Coronary artery (tissue), 2 donors: ENCODE results near the gene MTARC1.
A peak's percentile ranks its signal among the peaks of the same experiment; 100 is the strongest.

Source experiments
- DNase-seq: peaks from one replicate; pipeline ENCODE4 v3.0.0-alpha.2; 2017; ENCODE audit warnings: low spot score
- H3K27ac ChIP-seq, 2 donors: fragments of 200-600 bp; sonication (generic); one replicate each; pipeline ENCODE4 v1.5.1; 2016 to 2019
- H3K4me3 ChIP-seq: fragments of 200-600 bp; sonication (generic); 2 replicates; pipeline ENCODE4 v1.5.1; 2016; ENCODE audit warnings: mild to moderate bottlenecking, moderate library complexity
- TF ChIP-seq, protein P1 (sequence below): fragments of 200-600 bp; sonication (generic); IDR thresholded peaks from one replicate; pipeline ENCODE4 v1.5.1; 2019; ENCODE audit warnings: antibody characterized with exemption

Gene MTARC1

DNA sequence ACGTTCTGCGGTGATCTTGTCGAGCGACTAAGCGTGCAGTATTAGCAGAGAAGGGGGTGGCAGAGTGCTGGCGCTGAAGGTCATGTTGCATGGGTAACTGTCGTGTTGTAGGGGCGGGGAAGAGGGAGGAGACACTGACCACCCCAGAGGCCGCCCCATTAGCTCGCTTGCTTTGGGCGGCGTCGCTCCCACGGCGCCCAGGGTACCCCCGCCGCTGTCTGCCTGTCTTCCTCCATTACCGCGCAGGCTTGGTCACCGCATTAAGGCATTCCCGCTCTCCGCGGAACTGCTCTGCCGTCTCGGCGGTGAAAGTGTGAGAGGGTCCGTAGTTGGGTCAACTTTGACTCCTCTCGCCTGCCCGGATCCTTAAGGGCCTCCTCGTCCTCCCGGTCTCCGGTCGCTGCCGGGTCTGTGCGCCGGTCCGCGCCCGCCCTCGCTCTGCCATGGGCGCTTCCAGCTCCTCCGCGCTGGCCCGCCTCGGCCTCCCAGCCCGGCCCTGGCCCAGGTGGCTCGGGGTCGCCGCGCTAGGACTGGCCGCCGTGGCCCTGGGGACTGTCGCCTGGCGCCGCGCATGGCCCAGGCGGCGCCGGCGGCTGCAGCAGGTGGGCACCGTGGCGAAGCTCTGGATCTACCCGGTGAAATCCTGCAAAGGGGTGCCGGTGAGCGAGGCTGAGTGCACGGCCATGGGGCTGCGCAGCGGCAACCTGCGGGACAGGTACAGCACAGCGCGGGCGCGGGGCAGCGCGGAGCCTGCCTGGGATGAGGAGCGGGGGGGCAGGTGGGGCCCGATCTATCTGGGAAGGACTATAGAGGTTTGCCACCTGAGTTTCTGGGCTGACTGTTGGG lies 38.4 kb upstream of the MTARC1 start, which contains the start of gene MTARC2:
Gene MTARC2, plus strand, starts transcription at position 234 of the 846 bp plus-strand sequence. Its CDS starts 210 bp downstream, at position 444.
- peak within 1 kb of the TSS; percentile 78 for H3K4me3 ChIP-seq
- TF ChIP-seq, protein P1, sequence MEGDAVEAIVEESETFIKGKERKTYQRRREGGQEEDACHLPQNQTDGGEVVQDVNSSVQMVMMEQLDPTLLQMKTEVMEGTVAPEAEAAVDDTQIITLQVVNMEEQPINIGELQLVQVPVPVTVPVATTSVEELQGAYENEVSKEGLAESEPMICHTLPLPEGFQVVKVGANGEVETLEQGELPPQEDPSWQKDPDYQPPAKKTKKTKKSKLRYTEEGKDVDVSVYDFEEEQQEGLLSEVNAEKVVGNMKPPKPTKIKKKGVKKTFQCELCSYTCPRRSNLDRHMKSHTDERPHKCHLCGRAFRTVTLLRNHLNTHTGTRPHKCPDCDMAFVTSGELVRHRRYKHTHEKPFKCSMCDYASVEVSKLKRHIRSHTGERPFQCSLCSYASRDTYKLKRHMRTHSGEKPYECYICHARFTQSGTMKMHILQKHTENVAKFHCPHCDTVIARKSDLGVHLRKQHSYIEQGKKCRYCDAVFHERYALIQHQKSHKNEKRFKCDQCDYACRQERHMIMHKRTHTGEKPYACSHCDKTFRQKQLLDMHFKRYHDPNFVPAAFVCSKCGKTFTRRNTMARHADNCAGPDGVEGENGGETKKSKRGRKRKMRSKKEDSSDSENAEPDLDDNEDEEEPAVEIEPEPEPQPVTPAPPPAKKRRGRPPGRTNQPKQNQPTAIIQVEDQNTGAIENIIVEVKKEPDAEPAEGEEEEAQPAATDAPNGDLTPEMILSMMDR, result no peak
- DNase-seq, result peak; percentile 93
- H3K27ac ChIP-seq, result peak within 1 kb of the TSS; percentile 81 to 94

DNA sequence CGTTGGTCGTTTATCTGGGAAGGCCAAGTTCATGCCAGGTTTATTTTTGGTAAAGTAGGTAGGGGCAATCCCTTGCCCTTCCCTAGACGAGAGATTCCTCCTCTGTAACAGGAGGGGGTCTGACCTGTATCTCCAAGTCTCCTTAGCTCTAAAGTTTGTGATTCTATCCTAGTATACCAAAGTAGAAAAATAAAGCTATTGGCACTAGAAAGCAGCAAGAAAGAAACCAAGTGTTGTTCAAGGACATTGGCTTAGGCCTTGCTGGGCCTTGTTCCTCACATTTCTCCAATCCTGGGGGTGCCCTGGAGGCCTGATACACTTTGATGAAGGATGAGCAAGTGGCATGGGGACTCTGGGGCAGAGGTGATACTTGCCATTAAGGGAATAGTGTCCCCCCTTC lies 37.8 kb upstream of the MTARC1 start:
- H3K4me3 ChIP-seq, result peak overlapping the region; percentile 78
- no peak for DNase-seq
- TF ChIP-seq, protein P1, result no peak
- H3K27ac ChIP-seq, result peak overlapping the region; percentile 81 to 94

DNA sequence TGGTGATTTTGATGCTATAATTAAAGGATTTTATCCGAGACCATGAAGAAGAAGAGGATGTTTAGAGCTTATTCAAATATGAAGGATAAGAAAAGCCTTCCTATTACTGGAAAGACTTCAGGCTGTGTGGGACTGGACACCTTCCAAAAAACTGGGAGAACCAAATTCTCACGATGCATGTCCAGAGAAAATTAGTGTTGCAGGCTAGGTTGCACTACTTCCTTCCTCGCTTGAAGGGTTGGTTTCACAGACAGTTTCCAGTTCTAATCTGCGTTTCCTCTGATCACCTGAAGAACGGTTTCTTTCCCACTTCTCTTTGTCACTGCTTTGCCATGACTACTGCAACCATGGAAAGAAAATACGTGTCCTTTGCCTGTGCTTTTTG lies 36.6 kb upstream of the MTARC1 start:
- TF ChIP-seq, protein P1, result no peak
- no peak for DNase-seq
- Histone ChIP-seq H3K27ac (peak overlapping the region in 1 of 2 donors; percentile 49), H3K4me3 (peak overlapping the region; percentile 78)

DNA sequence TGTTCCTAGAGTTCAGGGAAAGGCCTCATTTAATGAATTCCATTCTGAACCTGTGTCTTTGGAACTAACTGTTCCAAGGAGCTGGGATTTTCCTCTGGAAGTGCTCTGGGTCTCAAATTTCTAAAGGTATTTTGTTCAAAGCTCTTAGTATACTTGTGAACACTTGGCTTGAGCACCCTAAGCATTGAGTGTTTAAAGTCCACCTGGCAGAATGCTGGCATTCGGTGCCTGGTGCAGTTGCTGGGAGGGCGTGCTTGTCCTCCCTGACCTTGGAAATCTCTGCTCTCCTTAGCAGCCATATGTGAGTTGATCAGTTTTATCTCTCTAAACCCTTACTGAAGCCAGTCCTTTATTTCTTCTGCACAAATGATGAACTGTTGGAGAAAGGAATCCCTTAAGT lies 35.6 kb upstream of the MTARC1 start:
- Histone ChIP-seq H3K4me3 (peak overlapping the region; percentile 78), H3K27ac (no peak overlapping the region)
- DNase-seq, result no peak

DNA sequence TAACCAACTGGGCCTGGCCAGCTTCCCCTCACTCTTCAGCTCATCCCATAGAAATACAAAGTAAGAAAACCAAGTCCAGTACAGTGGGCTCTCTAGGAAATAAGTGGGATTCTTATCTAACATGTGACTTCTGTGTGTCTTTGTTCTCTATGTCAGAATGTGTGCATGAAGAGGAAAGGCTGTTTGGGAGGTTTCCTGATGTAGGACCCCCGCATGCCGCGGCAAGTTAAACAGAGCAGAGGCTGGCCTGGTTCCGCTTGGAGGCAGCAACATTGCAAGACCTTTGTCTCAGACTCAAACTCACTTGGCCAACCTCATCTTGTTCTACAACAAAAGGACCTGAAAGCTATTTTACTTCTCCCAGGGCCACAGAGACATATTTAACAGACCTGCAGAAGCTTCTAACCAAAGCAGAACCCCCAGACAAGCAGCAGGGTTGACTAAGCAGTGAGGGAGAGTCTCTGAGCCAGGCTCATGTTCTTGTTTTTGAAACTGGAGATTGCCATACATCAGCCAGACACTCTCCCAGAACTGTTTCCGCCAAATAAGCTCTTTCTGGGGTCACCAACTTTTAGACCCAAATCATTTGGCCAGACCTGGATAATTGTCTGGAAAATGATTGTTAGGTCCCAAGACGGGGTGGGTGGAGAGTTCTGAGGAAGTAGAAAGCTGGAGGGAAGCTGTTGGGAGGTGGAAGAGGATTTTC lies 32.3 kb upstream of the MTARC1 start:
- Histone ChIP-seq H3K4me3 (no peak overlapping the region), H3K27ac (peak overlapping the region in 1 of 2 donors; percentile 5)

More for the DNA sequence above, 35.6 kb upstream of the MTARC1 start:
- TF ChIP-seq, protein P1, result no peak

DNA sequence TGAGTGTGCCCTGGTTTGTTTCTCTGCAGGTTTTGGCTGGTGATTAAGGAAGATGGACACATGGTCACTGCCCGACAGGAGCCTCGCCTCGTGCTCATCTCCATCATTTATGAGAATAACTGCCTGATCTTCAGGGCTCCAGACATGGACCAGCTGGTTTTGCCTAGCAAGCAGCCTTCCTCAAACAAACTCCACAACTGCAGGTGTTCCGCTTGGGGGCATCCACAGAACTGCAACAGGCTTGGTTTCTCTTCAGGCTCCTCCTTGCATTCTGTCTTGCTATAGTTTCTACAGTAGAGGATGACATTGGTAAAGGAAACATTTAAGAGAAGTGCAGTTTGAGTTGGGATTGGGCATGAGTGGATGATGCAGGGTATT lies 31.8 kb upstream of the MTARC1 start:
- peak overlapping the region in 1 of 2 donors; percentile 5 for H3K27ac ChIP-seq

More for the DNA sequence above, 32.3 kb upstream of the MTARC1 start:
- TF ChIP-seq, protein P1, result no peak
- DNase-seq, result no peak

More for the DNA sequence above, 31.8 kb upstream of the MTARC1 start:
- TF ChIP-seq, protein P1, result no peak
- H3K4me3 ChIP-seq, result no peak overlapping the region
- DNase-seq, result no peak
